GM19193 (cell line): ENCODE measurements around the gene FHL3.

Experiments
- POLR2A ChIP-seq: IDR thresholded peaks from 4 replicates; pipeline ENCODE4 v1.6.1; 2011; ENCODE audit not compliant: insufficient read depth, insufficient read length; ENCODE audit errors: extremely low read depth

Gene FHL3

DNA sequence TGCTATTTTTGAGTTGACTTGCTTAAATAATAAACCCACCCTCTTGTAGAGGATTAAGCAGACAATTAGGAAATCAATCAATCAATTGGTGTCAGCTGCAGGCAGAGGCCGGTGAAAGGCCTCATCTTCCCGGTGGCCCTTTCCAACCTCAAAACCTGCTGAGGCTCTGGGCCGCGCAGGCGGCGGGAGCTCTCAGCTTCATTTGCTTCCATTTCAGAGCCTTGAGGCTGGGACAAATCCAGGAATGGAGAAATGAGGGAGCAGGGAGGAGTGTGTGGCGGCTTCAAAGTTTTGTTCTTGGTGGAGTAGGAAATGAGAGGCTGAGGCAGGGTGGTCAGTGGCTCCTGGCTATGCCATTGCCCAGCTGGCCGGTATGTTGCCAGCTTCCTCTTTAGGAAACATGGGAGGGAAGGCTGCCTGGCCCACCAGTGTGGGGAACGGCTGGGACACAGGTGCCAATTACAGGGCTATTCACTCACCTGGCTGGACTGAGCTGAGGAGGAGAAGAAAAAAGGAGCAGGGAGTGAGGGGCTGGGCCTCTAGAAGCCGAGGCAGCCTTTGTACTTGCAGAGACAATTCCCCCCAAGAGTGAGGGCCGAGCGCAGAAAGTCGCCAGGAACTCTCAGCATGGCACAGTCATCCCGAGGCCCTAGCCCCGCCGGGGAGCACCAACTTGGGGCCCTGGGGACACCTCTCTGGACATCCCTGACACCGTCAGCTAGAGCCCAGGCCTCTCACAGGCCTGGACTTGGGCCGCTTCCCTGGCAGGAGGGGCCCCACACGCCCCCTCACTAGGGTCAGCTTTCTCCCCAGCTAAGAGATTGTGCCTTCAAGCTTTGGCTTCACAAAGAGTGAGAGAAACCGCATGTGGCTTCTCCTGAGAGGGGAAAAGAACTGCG lies 36.9 kb upstream of the FHL3 start:
- TF ChIP-seq POLR2A = no peak

DNA sequence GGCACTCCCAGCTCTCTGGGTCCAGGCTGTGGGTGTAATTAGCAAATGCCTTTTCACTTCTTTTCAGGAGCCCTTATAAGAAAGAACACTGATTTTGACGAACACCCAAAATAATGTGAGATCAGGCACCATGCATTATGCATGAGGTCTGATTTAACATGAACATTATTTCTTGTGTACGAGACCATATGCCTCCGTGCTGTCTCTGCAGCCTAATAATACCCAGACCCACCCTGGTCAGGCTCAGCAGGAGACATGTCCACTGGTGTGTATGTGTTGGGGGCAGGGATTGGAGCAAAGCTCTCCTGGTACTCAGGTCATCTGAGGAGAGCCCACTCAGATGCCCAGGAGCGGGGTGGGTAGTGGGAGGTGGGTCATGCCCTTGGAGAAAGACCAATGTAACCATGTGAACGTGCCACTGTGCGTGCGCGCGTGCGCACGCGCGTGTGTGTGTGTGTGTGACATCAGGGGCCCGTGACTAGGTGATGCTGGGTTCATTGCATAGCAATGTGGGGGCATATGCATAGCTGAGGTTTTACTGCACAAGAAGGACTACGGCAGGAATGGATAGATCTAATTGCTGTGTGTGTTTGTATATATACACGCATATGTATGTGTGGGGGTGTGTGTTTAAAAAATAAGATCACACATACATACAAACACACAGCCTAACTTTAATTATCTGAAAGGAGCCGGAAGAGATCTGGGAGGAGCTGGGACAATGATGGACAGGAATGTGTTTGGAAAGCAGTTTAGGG lies 34.2 kb upstream of the FHL3 start:
- TF ChIP-seq POLR2A = no peak

DNA sequence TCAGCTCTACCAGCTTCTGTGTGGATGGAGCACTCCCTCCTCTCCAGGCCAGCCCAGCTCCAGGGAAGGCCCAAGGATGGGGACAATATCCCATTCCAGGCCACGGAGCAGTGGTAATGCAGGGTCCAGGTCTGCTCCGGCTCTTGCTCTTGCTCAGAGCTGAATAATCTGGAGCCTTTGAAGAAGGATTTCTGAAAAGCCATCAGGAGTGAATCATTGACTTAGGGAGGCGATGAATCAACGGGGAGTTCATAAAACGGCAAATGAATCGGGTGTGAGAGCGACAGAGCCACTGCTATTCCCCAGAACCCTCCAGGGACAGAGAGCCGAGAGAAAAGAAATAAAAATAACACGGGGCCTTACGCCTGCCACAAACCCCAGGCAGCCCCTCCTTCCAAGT lies 33.5 kb upstream of the FHL3 start:
- TF ChIP-seq POLR2A = no peak

DNA sequence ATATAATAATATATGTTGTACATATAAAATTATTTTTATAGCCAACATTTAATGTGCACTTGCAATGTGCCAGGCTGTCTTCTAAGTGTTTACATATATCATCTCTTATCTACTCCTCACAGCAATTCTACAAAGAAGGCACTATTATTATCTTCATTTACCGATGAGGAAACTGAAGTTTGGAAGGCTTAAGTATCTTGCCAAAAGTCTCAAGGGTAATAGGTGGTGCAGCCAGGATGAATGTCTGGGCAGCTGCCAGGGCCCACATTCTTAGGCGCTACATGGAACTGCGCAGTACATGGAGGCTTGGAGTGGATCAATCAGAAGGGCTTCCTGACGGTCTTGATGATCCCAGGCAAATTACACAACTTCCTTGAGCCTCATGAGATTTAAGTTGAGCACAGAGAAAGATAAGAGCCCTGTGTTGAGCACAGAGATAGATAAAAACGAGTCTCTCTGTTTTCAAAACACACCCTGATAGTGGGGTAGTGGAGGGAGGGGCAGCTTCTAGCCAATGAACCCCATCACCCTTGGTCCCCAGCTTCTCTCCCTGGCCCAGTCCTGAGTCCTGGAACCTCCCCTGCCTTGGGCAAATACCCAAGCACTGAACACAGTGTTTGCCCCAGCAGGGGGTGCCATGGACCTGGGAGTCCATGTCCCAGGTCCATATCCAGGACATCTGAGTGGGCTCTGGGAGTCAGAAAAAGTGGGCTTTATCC lies 32.1 kb upstream of the FHL3 start:
- no peak for TF ChIP-seq POLR2A

DNA sequence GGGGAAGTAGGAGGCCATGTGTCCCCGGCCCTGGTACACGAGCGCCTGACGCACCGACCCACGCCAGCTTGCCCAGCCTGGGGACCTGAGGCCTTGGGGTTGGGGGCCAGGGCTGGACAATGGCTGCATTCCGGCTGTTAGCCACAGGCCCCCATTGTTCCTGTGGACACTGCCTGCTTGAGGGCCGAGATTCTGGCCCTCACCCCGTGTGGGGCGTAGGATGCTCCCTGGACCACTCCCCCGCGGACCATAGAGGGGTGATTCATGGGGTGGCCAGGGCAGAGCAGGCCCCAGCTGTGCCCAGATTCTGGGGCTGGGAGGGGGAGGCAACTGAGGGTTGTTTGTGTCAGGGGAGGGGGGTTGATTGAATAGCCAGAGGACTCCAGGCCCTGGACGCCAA lies 29.6 kb upstream of the FHL3 start:
- TF ChIP-seq POLR2A = no peak

DNA sequence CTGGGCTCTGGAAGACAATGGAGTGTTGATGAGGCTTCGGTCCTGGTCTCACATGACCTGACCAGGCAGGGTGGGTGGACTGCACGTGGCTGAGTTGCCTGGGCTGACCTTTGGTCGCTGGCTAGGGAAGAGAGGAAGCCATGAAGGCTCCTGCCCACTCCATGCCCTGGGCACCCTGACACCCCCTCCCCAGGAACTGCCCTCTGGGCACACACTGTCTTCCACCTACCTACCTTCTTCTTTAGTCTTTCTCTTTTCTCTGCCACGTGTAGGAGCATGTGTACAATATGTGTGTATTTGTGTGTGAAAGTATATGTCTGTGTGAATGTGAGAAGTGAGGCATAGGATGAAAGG lies 26.2 kb upstream of the FHL3 start:
- no peak for TF ChIP-seq POLR2A

- no peak for TF ChIP-seq POLR2A
These were observed 25.5 kb upstream of the FHL3 start for GRCh38 chr1:38030596-38031512.

- peak; percentile 38 for TF ChIP-seq POLR2A
These were observed 24.6 kb upstream of the FHL3 start for GRCh38 chr1:38029685-38030511.

DNA sequence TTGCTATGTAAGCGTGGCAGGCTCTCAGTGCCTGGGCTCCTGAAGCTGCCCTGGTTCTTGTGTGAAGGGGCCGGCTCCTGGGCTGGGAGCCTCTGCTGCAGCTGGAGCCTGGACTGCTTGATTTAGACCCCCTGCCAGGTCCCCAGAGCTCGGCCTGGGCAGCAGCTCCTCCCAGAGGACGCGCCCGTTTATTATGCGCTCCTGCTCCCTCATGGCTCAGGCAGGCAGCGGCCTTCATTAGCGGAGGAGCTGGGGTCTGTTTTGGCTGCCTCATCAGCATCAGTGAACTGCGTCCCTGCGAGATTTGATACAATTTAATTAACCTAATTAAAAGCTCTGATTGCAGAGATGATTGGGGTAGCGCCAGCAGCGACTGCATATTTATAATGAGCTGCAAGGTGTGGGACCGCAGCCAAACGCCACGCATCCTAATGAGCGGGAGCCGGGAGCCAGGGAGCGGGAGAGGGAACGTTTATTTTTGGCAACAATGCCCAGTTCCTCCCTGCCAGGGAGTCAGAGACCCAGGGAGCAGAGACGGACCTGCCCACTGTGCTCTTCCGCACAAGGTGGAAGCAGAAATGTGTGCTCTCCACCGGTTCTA lies 23.9 kb upstream of the FHL3 start:
- no peak for TF ChIP-seq POLR2A

- no peak for TF ChIP-seq POLR2A
These were observed 23.4 kb upstream of the FHL3 start for GRCh38 chr1:38028671-38029070.

- TF ChIP-seq POLR2A = peak; percentile 17
These were observed 22.8 kb upstream of the FHL3 start for GRCh38 chr1:38028105-38028591.

DNA sequence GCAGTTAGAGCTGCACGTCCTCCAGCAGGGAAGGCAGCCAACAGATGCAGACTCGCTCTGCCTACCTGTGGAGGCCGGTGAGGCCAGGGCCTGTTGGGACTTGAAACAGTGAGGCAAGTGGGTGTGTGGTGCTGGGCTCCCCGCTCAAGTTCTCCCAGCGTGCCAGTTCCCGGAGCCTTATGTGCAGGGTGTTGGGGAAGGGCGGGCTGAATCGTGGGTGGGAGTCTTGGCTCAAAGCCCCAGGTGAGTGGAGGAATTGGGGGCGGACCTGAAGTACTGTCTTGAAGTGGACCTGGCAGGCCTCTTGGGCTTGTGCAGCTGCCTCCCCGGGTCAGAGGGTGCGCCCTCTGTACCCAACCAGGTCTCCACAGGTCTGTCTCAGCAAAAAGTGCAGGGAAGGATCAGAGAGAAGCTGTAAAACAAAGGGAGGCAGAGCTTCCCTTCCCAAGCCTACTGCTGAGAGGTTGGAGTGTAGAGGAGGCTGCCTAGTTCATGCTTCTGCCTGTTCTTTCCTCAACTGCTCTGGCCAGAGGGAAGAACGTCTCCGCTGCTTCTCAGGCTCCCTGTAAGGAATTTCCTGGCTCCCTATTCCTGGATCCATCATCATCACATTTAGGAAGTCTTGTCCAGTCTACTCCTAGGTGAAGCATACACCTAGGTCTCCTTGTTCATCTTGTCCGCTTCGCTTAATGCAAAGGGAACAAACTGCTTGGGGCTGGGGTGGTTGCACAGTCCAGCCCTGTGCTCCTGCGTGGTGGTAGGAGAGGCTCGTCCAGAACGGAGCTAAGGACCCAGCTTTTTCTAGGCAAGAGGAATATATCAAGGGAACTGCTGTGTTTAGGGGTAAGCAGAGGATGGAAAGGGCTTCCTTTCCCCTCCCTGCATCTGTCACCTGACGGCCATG lies 22.1 kb upstream of the FHL3 start:
- no peak for TF ChIP-seq POLR2A

- TF ChIP-seq POLR2A = no peak
These were observed 21.4 kb upstream of the FHL3 start for GRCh38 chr1:38026592-38027200.
